ENCODE measurements around the gene USP22. TPM values are rescaled to one million over a fixed set of nuclear protein-coding genes. Genes with fewer than 3 reads are reported as not detected.
"Not testable (repeated sequence)": the region's sequence is repeated elsewhere in the genome, so short reads cannot be mapped to it uniquely, and the experiment has no call there.

The USP22 gene
- total RNA-seq, 1 experiment from 2014 or later, result 432 TPM

GRCh38 chr17:20986767-20987510, 55.9 kb downstream of the USP22 start:
- no peaks in the 10 kb centered on the region for H3K36me3 ChIP-seq (replicated peaks; ENCODE audit: control insufficient read depth, insufficient read depth, low read length)
- H3K27me3 ChIP-seq (ENCODE audit: control insufficient read depth, insufficient read depth, low read length), result no peaks in the 10 kb centered on the region
- no peak for DNase-seq
- no peak overlapping the region for H3K4me3 ChIP-seq (ENCODE audit: insufficient read depth, low read depth, low read length)

- no peaks in the 10 kb centered on the region for H3K27me3 ChIP-seq (ENCODE audit: control insufficient read depth, insufficient read depth, low read length)
- no peak overlapping the region for H3K4me3 ChIP-seq (ENCODE audit: insufficient read depth, low read depth, low read length)
- H3K36me3 ChIP-seq (replicated peaks; ENCODE audit: control insufficient read depth, insufficient read depth, low read length), result no peaks in the 10 kb centered on the region
- no peak for DNase-seq
Measured at GRCh38 chr17:20983359-20983637, 59.5 kb downstream of the USP22 start.

- H3K27me3 ChIP-seq (ENCODE audit: control insufficient read depth, insufficient read depth, low read length), result no peaks in the 10 kb centered on the region
- no peaks in the 10 kb centered on the region for H3K36me3 ChIP-seq (replicated peaks; ENCODE audit: control insufficient read depth, insufficient read depth, low read length)
- DNase-seq, result no peak
- H3K4me3 ChIP-seq (ENCODE audit: insufficient read depth, low read depth, low read length), result no peak overlapping the region
Measured at GRCh38 chr17:20982589-20983358, 60.0 kb downstream of the USP22 start.

GRCh38 chr17:20981046-20981920, 61.5 kb downstream of the USP22 start:
- Histone ChIP-seq H3K27me3 (ENCODE audit: control insufficient read depth, insufficient read depth, low read length) (no peaks in the 10 kb centered on the region), H3K4me3 (ENCODE audit: insufficient read depth, low read depth, low read length) (no peak overlapping the region), H3K36me3 (replicated peaks; ENCODE audit: control insufficient read depth, insufficient read depth, low read length) (no peaks in the 10 kb centered on the region)
- DNase-seq, result no peak

GRCh38 chr17:20979792-20980083, 63.1 kb downstream of the USP22 start:
- no peak for DNase-seq
- Histone ChIP-seq H3K27me3 (ENCODE audit: control insufficient read depth, insufficient read depth, low read length) (no peaks in the 10 kb centered on the region), H3K4me3 (ENCODE audit: insufficient read depth, low read depth, low read length) (no peak overlapping the region), H3K36me3 (replicated peaks; ENCODE audit: control insufficient read depth, insufficient read depth, low read length) (no peaks in the 10 kb centered on the region)

GRCh38 chr17:20979007-20979791, 63.6 kb downstream of the USP22 start:
- not testable (repeated sequence) for DNase-seq; H3K27me3 ChIP-seq (ENCODE audit: control insufficient read depth, insufficient read depth, low read length); H3K4me3 ChIP-seq (ENCODE audit: insufficient read depth, low read depth, low read length); H3K36me3 ChIP-seq (replicated peaks; ENCODE audit: control insufficient read depth, insufficient read depth, low read length)

GRCh38 chr17:20977609-20978253, 65.1 kb downstream of the USP22 start:
- not testable (repeated sequence) for DNase-seq; H3K27me3 ChIP-seq (ENCODE audit: control insufficient read depth, insufficient read depth, low read length); H3K4me3 ChIP-seq (ENCODE audit: insufficient read depth, low read depth, low read length); H3K36me3 ChIP-seq (replicated peaks; ENCODE audit: control insufficient read depth, insufficient read depth, low read length)

- Histone ChIP-seq H3K4me3 (ENCODE audit: insufficient read depth, low read depth, low read length) (no peak overlapping the region), H3K36me3 (replicated peaks; ENCODE audit: control insufficient read depth, insufficient read depth, low read length) (no peaks in the 10 kb centered on the region), H3K27me3 (ENCODE audit: control insufficient read depth, insufficient read depth, low read length) (no peaks in the 10 kb centered on the region)
- no peak for DNase-seq
Measured at GRCh38 chr17:20975566-20975965, 67.2 kb downstream of the USP22 start.

GRCh38 chr17:20970329-20970728, 72.5 kb downstream of the USP22 start:
- no peaks in the 10 kb centered on the region for H3K36me3 ChIP-seq (replicated peaks; ENCODE audit: control insufficient read depth, insufficient read depth, low read length)
- DNase-seq, result no peak
- H3K27me3 ChIP-seq (ENCODE audit: control insufficient read depth, insufficient read depth, low read length), result no peaks in the 10 kb centered on the region
- no peak overlapping the region for H3K4me3 ChIP-seq (ENCODE audit: insufficient read depth, low read depth, low read length)

- no peaks in the 10 kb centered on the region for H3K36me3 ChIP-seq (replicated peaks; ENCODE audit: control insufficient read depth, insufficient read depth, low read length)
- no peak overlapping the region for H3K4me3 ChIP-seq (ENCODE audit: insufficient read depth, low read depth, low read length)
- no peaks in the 10 kb centered on the region for H3K27me3 ChIP-seq (ENCODE audit: control insufficient read depth, insufficient read depth, low read length)
- DNase-seq, result no peak
Measured at GRCh38 chr17:20968913-20969616, 73.7 kb downstream of the USP22 start.

GRCh38 chr17:20967776-20968175, 75.0 kb downstream of the USP22 start:
- Histone ChIP-seq H3K4me3 (ENCODE audit: insufficient read depth, low read depth, low read length) (no peak overlapping the region), H3K27me3 (ENCODE audit: control insufficient read depth, insufficient read depth, low read length) (no peaks in the 10 kb centered on the region), H3K36me3 (replicated peaks; ENCODE audit: control insufficient read depth, insufficient read depth, low read length) (no peaks in the 10 kb centered on the region)
- DNase-seq, result no peak

- DNase-seq, result no peak
- H3K4me3 ChIP-seq (ENCODE audit: insufficient read depth, low read depth, low read length), result no peak overlapping the region
- no peaks in the 10 kb centered on the region for H3K36me3 ChIP-seq (replicated peaks; ENCODE audit: control insufficient read depth, insufficient read depth, low read length)
- H3K27me3 ChIP-seq (ENCODE audit: control insufficient read depth, insufficient read depth, low read length), result no peaks in the 10 kb centered on the region
Measured at GRCh38 chr17:20966870-20967269, 75.9 kb downstream of the USP22 start.

- no peaks in the 10 kb centered on the region for H3K36me3 ChIP-seq (replicated peaks; ENCODE audit: control insufficient read depth, insufficient read depth, low read length)
- no peaks in the 10 kb centered on the region for H3K27me3 ChIP-seq (ENCODE audit: control insufficient read depth, insufficient read depth, low read length)
- H3K4me3 ChIP-seq (ENCODE audit: insufficient read depth, low read depth, low read length), result no peak overlapping the region
- DNase-seq, result no peak
Measured at GRCh38 chr17:20965492-20965891, 77.3 kb downstream of the USP22 start.
